ENCODE measurements around the gene GPR35. TPM values are rescaled to one million over a fixed set of nuclear protein-coding genes. Genes with fewer than 3 reads are reported as not detected.

Gene GPR35
- total RNA-seq, 1 experiment from 2014 or later: 2.7 TPM

GRCh38 chr2:240586919-240587800 is 38.1 kb upstream of the GPR35 start:
- ChIA-PET CTCF (interaction anchor here (2.8 kb wide), 1 partner anchor 21 kb away, joined by 14 read pairs; no protein-coding TSS in a partner anchor), POLR2A (ENCODE audit: low non-redundant PET) (interaction anchor here (0.5 to 0.7 kb wide), 2 partner anchors 13 to 862 kb away, joined by 4 read pairs; no protein-coding TSS in a partner anchor)
- H3K36me3 ChIP-seq (ENCODE audit: insufficient read depth, low read length, poor library complexity, severe bottlenecking): peaks cover 7% of the 10 kb centered on the region
- peak overlapping the region; percentile 97 for H3K27ac ChIP-seq (ENCODE audit: low read depth, low read length, poor library complexity, severe bottlenecking)
- no peaks in the 10 kb centered on the region for H3K27me3 ChIP-seq (replicated peaks; ENCODE audit: insufficient read depth, low read depth, low read length, poor library complexity)
- TF ChIP-seq, protein P1, sequence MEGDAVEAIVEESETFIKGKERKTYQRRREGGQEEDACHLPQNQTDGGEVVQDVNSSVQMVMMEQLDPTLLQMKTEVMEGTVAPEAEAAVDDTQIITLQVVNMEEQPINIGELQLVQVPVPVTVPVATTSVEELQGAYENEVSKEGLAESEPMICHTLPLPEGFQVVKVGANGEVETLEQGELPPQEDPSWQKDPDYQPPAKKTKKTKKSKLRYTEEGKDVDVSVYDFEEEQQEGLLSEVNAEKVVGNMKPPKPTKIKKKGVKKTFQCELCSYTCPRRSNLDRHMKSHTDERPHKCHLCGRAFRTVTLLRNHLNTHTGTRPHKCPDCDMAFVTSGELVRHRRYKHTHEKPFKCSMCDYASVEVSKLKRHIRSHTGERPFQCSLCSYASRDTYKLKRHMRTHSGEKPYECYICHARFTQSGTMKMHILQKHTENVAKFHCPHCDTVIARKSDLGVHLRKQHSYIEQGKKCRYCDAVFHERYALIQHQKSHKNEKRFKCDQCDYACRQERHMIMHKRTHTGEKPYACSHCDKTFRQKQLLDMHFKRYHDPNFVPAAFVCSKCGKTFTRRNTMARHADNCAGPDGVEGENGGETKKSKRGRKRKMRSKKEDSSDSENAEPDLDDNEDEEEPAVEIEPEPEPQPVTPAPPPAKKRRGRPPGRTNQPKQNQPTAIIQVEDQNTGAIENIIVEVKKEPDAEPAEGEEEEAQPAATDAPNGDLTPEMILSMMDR (conservative IDR thresholded peaks at IDR 0.05; ENCODE audit: low read depth, low read length): no peak
- no peak for TF ChIP-seq EZH2 (IDR thresholded peaks at IDR 0.05; ENCODE audit: borderline replicate concordance, low read depth, low read length, poor library complexity, severe bottlenecking)
- H3K4me1 ChIP-seq (ENCODE audit: insufficient read depth, low read length, poor library complexity, severe bottlenecking): peaks cover 29% of the 10 kb centered on the region
- intact Hi-C loops (cut with micrococcal nuclease; ENCODE audit: unreplicated experiment): loop anchor here (1.0 kb wide), 1 partner anchor 21 kb away; no protein-coding TSS in a partner anchor
- no peaks in the 10 kb centered on the region for H3K9me3 ChIP-seq (ENCODE audit: low read depth, low read length, poor library complexity, severe bottlenecking)
- DNase-seq (ENCODE audit: low spot score): peak; percentile 45
- no TSS peak for BruUV-seq (replicated peaks)
- peak overlapping the region; percentile 96 for H3K4me3 ChIP-seq (ENCODE audit: low read depth, low read length, poor library complexity, severe bottlenecking)

- intact Hi-C loops (cut with micrococcal nuclease; ENCODE audit: unreplicated experiment): no loop called here
- ChIA-PET POLR2A (ENCODE audit: low non-redundant PET) (no interaction called here), CTCF (no interaction called here)
- TF ChIP-seq EZH2 (IDR thresholded peaks at IDR 0.05; ENCODE audit: borderline replicate concordance, low read depth, low read length, poor library complexity, severe bottlenecking): no peak
- TF ChIP-seq, protein P1 (conservative IDR thresholded peaks at IDR 0.05; ENCODE audit: low read depth, low read length): no peak
- peak overlapping the region; percentile 97 for H3K27ac ChIP-seq (ENCODE audit: low read depth, low read length, poor library complexity, severe bottlenecking)
- peaks cover 29% of the 10 kb centered on the region for H3K4me1 ChIP-seq (ENCODE audit: insufficient read depth, low read length, poor library complexity, severe bottlenecking)
- TSS peak; percentile 55 for BruUV-seq (replicated peaks)
- DNase-seq (ENCODE audit: low spot score): no peak
- peaks cover 7% of the 10 kb centered on the region for H3K36me3 ChIP-seq (ENCODE audit: insufficient read depth, low read length, poor library complexity, severe bottlenecking)
- peak overlapping the region; percentile 96 for H3K4me3 ChIP-seq (ENCODE audit: low read depth, low read length, poor library complexity, severe bottlenecking)
- H3K9me3 ChIP-seq (ENCODE audit: low read depth, low read length, poor library complexity, severe bottlenecking): no peaks in the 10 kb centered on the region
- H3K27me3 ChIP-seq (replicated peaks; ENCODE audit: insufficient read depth, low read depth, low read length, poor library complexity): no peaks in the 10 kb centered on the region
These were observed 37.1 kb upstream of the GPR35 start for GRCh38 chr2:240588006-240588655.

DNA sequence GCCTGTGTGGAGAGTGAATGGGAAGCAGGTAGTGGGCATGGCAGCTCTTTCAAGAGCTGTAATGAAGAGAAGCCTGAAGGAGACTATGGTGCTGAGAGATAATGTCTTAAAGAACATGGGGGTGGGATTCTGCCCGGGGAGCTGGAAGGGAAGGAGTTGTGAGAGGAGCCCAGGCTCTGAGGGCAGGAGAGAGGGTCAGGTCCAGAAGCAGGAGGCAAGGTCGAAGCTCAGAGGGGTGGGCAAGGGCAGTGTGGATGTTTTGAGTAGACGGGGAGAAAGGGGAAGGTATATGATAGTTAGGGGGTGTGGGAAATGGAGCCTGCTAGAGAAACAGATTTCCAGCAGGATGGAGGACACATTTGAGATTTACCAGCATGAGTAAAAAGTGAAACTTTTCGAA is 36.6 kb upstream of the GPR35 start:
- no TSS peak for BruUV-seq (replicated peaks)
- POLR2A ChIA-PET (ENCODE audit: low non-redundant PET): no interaction called here
- Histone ChIP-seq H3K9me3 (ENCODE audit: low read depth, low read length, poor library complexity, severe bottlenecking) (no peaks in the 10 kb centered on the region), H3K4me1 (ENCODE audit: insufficient read depth, low read length, poor library complexity, severe bottlenecking) (peaks cover 29% of the 10 kb centered on the region), H3K4me3 (ENCODE audit: low read depth, low read length, poor library complexity, severe bottlenecking) (no peak overlapping the region), H3K36me3 (ENCODE audit: insufficient read depth, low read length, poor library complexity, severe bottlenecking) (peaks cover 7% of the 10 kb centered on the region), H3K27ac (ENCODE audit: low read depth, low read length, poor library complexity, severe bottlenecking) (no peak overlapping the region), H3K27me3 (replicated peaks; ENCODE audit: insufficient read depth, low read depth, low read length, poor library complexity) (no peaks in the 10 kb centered on the region)
- intact Hi-C loops (cut with micrococcal nuclease; ENCODE audit: unreplicated experiment): no loop called here
- no peak for DNase-seq (ENCODE audit: low spot score)
- TF ChIP-seq, protein P1 (conservative IDR thresholded peaks at IDR 0.05; ENCODE audit: low read depth, low read length): no peak
- TF ChIP-seq EZH2 (IDR thresholded peaks at IDR 0.05; ENCODE audit: borderline replicate concordance, low read depth, low read length, poor library complexity, severe bottlenecking): no peak
- CTCF ChIA-PET: no interaction called here
